AG09309 (cell line): Measurements from ENCODE around the gene CPSF2.

Experiments used
- DNase-seq: peaks from one replicate; pipeline ENCODE4 v3.0.0-alpha.2; 2010; ENCODE audit warnings: low read depth
- H3K4me3 ChIP-seq: 2 replicates; pipeline ENCODE4 v1.5.1; 2011; ENCODE audit warnings: mild to moderate bottlenecking, low read depth, low read length, moderate library complexity; ENCODE audit not compliant: control insufficient read depth
- TF ChIP-seq, protein P1 (sequence below): IDR thresholded peaks from 2 replicates; pipeline ENCODE4 v1.5.1; 2011; ENCODE audit warnings: mild to moderate bottlenecking, low read depth, low read length, inconsistent platforms; ENCODE audit not compliant: insufficient read depth, control insufficient read depth; ENCODE audit errors: missing control alignments

Gene CPSF2

GRCh38 chr14:92122351-92122677 is 545 bp downstream of the CPSF2 start:
- TF ChIP-seq, protein P1, sequence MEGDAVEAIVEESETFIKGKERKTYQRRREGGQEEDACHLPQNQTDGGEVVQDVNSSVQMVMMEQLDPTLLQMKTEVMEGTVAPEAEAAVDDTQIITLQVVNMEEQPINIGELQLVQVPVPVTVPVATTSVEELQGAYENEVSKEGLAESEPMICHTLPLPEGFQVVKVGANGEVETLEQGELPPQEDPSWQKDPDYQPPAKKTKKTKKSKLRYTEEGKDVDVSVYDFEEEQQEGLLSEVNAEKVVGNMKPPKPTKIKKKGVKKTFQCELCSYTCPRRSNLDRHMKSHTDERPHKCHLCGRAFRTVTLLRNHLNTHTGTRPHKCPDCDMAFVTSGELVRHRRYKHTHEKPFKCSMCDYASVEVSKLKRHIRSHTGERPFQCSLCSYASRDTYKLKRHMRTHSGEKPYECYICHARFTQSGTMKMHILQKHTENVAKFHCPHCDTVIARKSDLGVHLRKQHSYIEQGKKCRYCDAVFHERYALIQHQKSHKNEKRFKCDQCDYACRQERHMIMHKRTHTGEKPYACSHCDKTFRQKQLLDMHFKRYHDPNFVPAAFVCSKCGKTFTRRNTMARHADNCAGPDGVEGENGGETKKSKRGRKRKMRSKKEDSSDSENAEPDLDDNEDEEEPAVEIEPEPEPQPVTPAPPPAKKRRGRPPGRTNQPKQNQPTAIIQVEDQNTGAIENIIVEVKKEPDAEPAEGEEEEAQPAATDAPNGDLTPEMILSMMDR: no peak
- DNase-seq: no peak
- H3K4me3 ChIP-seq: peak overlapping the region; percentile 90

GRCh38 chr14:92122761-92123160 is 992 bp downstream of the CPSF2 start:
- DNase-seq: no peak
- TF ChIP-seq, protein P1: no peak
- peak overlapping the region; percentile 90 for H3K4me3 ChIP-seq

DNA sequence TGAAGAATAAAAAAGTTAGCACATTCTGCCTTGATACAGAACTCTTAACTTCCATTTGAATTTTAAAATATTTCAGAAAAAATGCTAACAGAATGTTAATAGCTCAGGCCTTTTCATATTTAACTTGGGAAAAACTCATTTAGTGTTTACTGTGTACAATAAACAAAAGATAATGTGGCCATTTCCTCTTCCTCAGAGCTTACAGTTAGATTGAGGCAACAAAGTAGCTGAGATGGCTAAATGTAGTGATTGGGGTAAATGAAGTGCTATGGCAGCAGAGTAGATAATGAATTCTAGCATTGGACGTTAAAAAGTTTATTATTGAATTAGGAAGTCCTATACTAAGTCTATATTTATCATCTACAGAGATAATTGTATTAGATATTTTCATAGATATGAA is 12.7 kb downstream of the CPSF2 start:
- H3K4me3 ChIP-seq: no peak overlapping the region
- no peak for DNase-seq
- TF ChIP-seq, protein P1: no peak

DNA sequence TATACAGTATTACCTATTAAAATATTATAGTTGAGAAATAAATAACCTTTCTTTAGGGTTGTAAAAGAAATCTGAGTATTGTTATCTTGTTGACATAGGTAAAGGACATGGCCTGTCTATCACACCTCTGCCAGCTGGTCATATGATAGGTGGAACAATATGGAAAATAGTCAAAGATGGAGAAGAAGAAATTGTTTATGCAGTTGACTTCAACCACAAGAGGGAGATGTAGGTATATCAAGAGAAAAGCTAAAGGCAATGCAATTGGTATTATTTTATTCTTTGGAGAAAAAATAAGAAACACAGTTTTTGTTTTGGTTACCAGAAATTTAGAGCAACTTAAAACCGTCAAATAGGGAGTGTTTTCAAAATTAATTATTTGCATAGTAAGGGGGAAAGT is 13.5 kb downstream of the CPSF2 start:
- TF ChIP-seq, protein P1: peak; percentile 53
- H3K4me3 ChIP-seq: no peak overlapping the region
- DNase-seq: no peak

DNA sequence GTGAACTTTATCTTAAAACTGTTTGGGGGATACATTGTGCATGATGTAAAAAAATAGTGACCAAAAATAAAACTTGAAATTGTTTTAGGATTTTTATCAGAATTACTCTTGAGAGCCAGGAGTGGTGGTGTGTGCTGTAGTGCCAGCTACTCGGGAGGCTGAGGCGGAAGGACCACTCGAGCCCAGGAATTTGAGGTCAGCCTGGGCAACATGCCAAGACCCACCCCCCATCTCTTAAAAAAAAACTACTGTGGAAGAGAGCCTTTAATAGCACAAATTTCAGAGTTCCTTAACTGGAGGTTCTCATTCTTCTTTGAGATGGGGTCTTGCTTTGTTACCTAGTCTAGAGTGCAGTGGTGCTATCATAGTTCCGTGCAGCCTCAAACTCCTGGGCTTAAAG is 21.5 kb downstream of the CPSF2 start:
- no peak overlapping the region for H3K4me3 ChIP-seq
- DNase-seq: no peak

DNA sequence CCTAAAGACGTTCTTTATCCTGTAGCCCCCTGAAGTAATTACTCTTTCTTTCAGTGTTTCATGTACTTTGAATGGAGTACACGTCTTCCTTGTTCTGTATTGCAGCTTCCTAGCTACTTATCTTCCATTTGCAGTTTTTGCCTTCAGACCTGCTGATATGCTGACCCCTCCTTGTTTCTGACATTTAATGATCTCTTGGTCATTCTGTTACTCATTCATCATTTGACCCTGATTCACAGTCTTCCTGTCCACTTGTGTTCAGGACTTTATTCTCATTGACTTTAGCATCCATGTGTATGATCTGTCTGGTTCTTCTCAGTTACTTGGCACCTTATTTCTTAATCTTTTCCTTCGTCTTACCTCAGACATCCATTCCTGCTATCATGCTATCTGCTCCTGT is 22.2 kb downstream of the CPSF2 start:
- TF ChIP-seq, protein P1: no peak
- H3K4me3 ChIP-seq: no peak overlapping the region
- DNase-seq: no peak

More for the DNA sequence above, 21.5 kb downstream of the CPSF2 start:
- TF ChIP-seq, protein P1: no peak

GRCh38 chr14:92144708-92145107 is 22.9 kb downstream of the CPSF2 start:
- no peak overlapping the region for H3K4me3 ChIP-seq
- TF ChIP-seq, protein P1: no peak
- no peak for DNase-seq
